Activated T-helper 17 cell treated with anti-CD3 and anti-CD28 coated beads, Interleukin-2, amount 50 U/mL, for 72 hours (primary cell): ENCODE measurements around the gene UNC13C. TPM values are rescaled to one million over a fixed set of nuclear protein-coding genes. Genes with fewer than 3 reads are reported as not detected.

ENCODE experiments used
- ATAC-seq: fragments of 150-1000 bp; cut with Tn5 transposase; replicated peaks from 2 replicates; pipeline ENCODE4 v1.10.0; 2021; ENCODE audit warnings: mild to moderate bottlenecking, moderate library complexity
- H3K27ac Mint-ChIP-seq: one replicate; pipeline ENCODE4 v1.8.0; 2022; ENCODE audit warnings: mixed read lengths
- H3K27me3 Mint-ChIP-seq: one replicate; pipeline ENCODE4 v1.8.0; 2022; ENCODE audit warnings: mixed read lengths
- H3K36me3 Mint-ChIP-seq: one replicate; pipeline ENCODE4 v1.8.0; 2022; ENCODE audit warnings: low read depth, mild to moderate bottlenecking, mixed read lengths
- H3K4me1 Mint-ChIP-seq: one replicate; pipeline ENCODE4 v1.8.0; 2022; ENCODE audit warnings: mixed read lengths
- H3K4me3 Mint-ChIP-seq: one replicate; pipeline ENCODE4 v1.8.0; 2022; ENCODE audit warnings: mild to moderate bottlenecking, mixed read lengths
- H3K9me3 Mint-ChIP-seq: one replicate; pipeline ENCODE4 v1.8.0; 2022; ENCODE audit warnings: mixed read lengths
- total RNA-seq, 2 donors: library from RNA; stranded (reverse); gene quantifications; one replicate each; pipeline ENCODE4 v1.2.3, GENCODE V29; 2022

UNC13C gene
- total RNA-seq, 2 donors from 2014 or later = not detected

DNA sequence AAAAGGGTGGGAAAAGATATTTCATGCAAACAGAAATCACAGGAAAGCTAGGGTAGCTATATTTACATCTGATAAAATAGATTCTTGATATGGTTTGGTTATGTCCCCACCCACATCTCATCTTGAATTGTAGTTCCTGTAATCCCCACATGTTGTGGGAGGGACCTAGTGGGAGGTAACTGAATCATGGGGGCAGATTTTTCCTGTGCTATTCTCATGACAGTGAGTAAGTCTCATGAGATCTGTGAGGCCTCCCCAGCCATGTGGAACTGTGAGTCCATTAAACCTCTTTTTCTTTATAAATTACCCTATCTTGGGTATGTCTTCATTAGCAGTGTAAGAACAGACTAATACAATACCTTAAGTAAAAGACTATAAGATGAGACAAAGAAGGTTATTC is 660.4 kb downstream of the UNC13C start:
- Mint-ChIP-seq H3K9me3 (peaks cover 14% of the 10 kb centered on the region), H3K27me3 (no peaks in the 10 kb centered on the region)

DNA sequence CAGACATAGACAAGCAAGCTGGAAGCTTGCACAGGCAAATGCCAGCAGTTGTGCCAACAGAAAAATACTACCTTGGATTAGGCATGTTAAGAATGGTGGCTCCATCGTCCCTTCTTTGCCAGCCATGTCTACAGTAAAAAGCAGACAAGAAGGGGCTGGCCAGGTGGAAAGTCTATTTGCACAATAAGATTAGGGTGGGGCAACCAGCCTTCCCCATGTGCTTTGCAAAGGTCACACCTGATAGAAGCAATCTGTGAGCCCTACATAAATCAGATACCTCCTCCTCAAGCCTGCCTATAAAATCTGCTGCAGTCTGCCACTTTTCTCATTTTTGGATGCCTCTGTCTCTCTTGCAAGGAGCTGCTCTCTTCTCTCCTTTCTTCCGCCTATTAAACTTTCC is 662.6 kb downstream of the UNC13C start:
- no peak overlapping the region for H3K27ac Mint-ChIP-seq
- H3K36me3 Mint-ChIP-seq = no peaks in the 10 kb centered on the region
- no peak overlapping the region for H3K4me3 Mint-ChIP-seq

More for the DNA sequence above, 660.4 kb downstream of the UNC13C start:
- Mint-ChIP-seq H3K36me3 (no peaks in the 10 kb centered on the region), H3K27ac (no peak overlapping the region), H3K4me1 (no peaks in the 10 kb centered on the region), H3K4me3 (no peak overlapping the region)
- no peak for ATAC-seq

GRCh38 chr15:54644796-54645195 is 666.6 kb downstream of the UNC13C start:
- no peak for ATAC-seq
- Mint-ChIP-seq H3K27me3 (no peaks in the 10 kb centered on the region), H3K4me3 (no peak overlapping the region), H3K9me3 (peaks cover 10% of the 10 kb centered on the region), H3K27ac (no peak overlapping the region), H3K4me1 (no peaks in the 10 kb centered on the region), H3K36me3 (no peaks in the 10 kb centered on the region)

More for the DNA sequence above, 662.6 kb downstream of the UNC13C start:
- Mint-ChIP-seq H3K4me1 (no peaks in the 10 kb centered on the region), H3K27me3 (no peaks in the 10 kb centered on the region), H3K9me3 (peaks cover 14% of the 10 kb centered on the region)
- ATAC-seq = no peak

DNA sequence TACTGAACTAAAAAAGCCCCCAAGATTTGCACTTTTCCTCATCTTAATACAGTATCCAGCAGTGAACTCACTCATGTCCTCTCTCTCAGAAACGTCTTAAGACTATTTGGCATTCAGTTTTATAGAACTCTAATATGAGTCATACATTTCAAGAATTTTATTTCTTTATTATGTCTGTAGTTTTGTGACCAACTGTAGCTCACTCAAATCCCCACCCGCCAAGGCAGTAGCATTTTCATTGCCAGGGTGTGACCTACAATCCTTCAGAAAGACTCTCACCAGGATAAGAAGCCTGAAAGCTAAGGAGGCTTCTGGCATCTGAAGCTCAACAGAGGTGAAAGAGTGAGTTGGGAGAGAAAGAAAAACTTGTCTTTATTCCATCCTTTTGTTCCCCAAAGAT is 681.4 kb downstream of the UNC13C start:
- no peak overlapping the region for H3K27ac Mint-ChIP-seq
- H3K9me3 Mint-ChIP-seq = no peaks in the 10 kb centered on the region
- H3K36me3 Mint-ChIP-seq = no peaks in the 10 kb centered on the region

GRCh38 chr15:54660356-54660755 is 682.1 kb downstream of the UNC13C start:
- H3K36me3 Mint-ChIP-seq = no peaks in the 10 kb centered on the region
- H3K9me3 Mint-ChIP-seq = no peaks in the 10 kb centered on the region
- H3K27me3 Mint-ChIP-seq = peaks cover 10% of the 10 kb centered on the region
- no peak overlapping the region for H3K4me3 Mint-ChIP-seq
- H3K27ac Mint-ChIP-seq = no peak overlapping the region
- no peaks in the 10 kb centered on the region for H3K4me1 Mint-ChIP-seq
- peak; percentile 37 for ATAC-seq

More for the DNA sequence above, 681.4 kb downstream of the UNC13C start:
- H3K4me3 Mint-ChIP-seq = no peak overlapping the region
- peaks cover 10% of the 10 kb centered on the region for H3K27me3 Mint-ChIP-seq
- no peak for ATAC-seq
- no peaks in the 10 kb centered on the region for H3K4me1 Mint-ChIP-seq

DNA sequence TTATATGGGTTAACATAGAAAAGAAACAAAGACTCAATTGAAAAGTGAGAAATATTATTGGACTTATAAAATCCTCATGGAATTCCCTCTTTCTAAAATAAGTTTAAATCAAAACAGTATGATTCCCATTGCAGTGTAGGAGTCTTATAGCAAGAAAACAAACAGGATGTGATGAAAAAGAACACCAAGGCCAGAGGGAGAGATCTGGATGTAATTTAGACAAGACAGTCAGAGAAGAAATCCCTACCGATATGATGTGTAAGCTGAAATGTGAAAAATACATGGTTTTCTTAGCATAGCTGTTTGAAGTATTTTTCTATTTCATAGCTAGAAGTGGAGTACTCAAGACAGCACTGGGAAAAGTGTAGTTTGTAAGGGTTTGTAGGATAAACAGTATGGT is 697.0 kb downstream of the UNC13C start:
- Mint-ChIP-seq H3K27ac (no peak overlapping the region), H3K4me1 (no peaks in the 10 kb centered on the region), H3K4me3 (no peak overlapping the region), H3K36me3 (no peaks in the 10 kb centered on the region), H3K9me3 (peaks cover 24% of the 10 kb centered on the region), H3K27me3 (no peaks in the 10 kb centered on the region)
- no peak for ATAC-seq

GRCh38 chr15:54681584-54681983 is 703.3 kb downstream of the UNC13C start:
- H3K27ac Mint-ChIP-seq = no peak overlapping the region
- H3K27me3 Mint-ChIP-seq = peaks cover 2% of the 10 kb centered on the region
- H3K36me3 Mint-ChIP-seq = no peaks in the 10 kb centered on the region
- no peak overlapping the region for H3K4me3 Mint-ChIP-seq
- no peaks in the 10 kb centered on the region for H3K9me3 Mint-ChIP-seq
- no peaks in the 10 kb centered on the region for H3K4me1 Mint-ChIP-seq
- ATAC-seq = no peak

Other genes with a start within 250 kb of the UNC13C start
- under 1 TPM in 1 of 2 donors, not detected in 1; 0.15 TPM for gene WDR72, start 218.8 kb upstream of the UNC13C start, total RNA-seq